ENCODE measurements around the gene DET1. TPM values are rescaled to one million over a fixed set of nuclear protein-coding genes. Genes with fewer than 3 reads are reported as not detected.
"Not testable (repeated sequence)": the region's sequence is repeated elsewhere in the genome, so short reads cannot be mapped to it uniquely, and the experiment has no call there.

The DET1 gene
- total RNA-seq, 1 donor from 2014 or later, result 6.8 TPM

DNA sequence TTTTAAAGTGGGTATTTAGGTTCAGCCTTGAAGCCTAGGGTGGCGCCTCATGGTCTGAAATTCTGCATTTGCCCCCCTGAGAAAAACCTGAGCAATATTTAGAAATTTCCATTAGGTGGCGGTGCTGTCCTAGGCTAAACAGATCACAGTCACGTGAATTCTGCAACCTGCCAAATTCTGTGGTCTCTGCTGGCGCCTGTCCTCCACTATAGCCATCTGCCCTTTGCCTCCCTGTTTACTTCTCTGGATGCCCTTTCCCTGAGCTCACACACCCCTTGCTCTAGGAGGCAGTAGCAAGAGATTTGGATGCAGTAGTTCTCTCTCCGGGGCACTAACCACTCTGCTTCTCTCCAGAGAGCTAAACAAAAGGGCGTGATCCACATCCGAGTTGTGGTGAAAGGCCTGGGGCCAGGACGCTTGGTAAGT lies 69.8 kb downstream of the DET1 start:
- intact Hi-C loops (cut with DNase I), result no loop called here
- peak; percentile 84 for ATAC-seq (ENCODE audit: poor library complexity)
- DNase-seq, result no peak

DNA sequence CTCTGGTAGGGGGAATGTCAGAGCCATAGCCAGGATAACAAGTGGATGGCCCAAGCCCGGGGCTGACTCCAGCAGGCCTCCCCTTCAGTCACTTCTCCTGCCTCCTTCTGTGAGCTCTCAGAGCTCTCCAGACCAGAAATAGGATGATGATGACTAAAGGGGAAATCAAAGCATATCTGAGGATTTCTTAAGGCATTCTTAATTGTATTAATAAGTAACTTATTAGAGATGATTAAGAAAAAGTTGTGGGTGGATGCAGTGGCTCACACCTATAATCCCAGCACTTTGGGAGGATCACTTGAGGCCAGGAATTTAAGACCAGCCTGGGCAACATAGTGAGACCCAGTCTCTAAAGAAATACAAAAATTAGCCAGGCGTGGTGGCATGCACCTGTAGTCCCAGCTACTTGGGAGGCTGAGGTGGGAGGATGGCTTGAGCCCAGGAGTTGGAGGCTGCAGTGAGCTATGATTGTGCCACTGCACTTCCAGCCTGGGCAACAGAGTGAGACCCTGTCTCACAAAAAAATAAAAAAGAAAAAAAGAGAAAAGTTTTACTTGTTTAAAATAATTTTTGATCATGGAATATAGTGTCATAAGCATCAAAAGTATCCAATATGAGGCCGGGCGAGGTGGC lies 72.7 kb downstream of the DET1 start:
- intact Hi-C loops (cut with DNase I); DNase-seq; ATAC-seq (ENCODE audit: poor library complexity): not testable (repeated sequence)

GRCh38 chr15:88472225-88472624 lies 74.3 kb downstream of the DET1 start:
- no peak for ATAC-seq (ENCODE audit: poor library complexity)
- intact Hi-C loops (cut with DNase I), result no loop called here
- no peak for DNase-seq

DNA sequence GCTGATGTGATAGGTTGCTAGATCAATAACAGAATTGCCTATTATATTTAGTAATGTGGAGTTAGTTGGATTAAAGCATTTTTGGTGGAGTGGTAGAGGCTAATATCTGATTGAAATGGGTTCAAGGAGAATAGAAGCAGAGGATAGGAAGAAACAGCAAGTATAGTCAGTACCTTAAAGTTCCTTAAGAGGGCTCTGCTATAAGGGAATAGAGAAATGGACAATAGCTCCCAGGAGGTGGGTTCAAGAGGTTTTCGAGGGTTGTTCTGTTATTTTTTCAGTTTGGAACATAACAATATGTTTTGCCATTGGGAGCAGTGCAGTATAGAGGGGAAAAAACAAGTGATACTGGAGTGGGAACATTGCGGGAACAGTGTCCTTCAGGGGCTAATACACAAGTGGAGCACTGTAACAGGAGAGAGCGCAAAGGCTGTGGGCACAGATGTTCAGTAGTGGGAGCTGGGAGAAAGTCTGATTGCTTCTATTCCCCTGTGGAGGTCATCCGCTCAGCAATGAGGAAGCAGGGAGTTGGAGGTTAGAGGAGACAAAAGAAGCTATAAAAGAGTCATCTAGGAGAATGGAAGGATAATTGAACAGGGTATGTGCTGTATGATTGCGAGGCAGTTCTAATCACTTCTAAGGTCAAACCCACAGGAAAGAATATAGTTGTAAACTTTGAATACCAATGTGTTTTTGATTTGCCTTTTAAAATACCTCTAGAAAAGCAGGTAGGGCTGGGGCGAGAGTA lies 75.7 kb downstream of the DET1 start:
- intact Hi-C loops (cut with DNase I), result no loop called here
- ATAC-seq (ENCODE audit: poor library complexity) (no peak), DNase-seq (no peak)

DNA sequence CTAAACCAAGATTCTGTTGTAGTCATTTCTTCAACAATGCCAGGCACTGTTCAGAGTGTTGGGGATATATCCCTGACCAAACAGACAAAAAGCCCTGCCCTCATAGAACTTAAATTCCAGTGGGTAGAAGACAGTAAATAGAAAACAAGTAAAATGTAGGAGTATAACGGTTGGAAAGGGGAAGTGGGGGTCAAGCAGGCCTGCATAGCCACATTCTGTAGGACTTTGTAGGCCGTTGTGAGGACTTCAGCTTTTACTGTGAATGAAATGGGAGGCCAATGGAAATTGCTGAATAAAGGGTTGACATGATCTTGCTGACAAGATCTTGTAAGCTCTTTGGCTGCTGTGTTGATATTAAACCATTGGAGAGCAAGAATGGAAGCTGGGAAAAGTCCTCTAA lies 77.2 kb downstream of the DET1 start:
- intact Hi-C loops (cut with DNase I), result no loop called here
- ATAC-seq (ENCODE audit: poor library complexity), result no peak
- DNase-seq, result no peak

GRCh38 chr15:88468721-88469120 lies 77.8 kb downstream of the DET1 start:
- DNase-seq; ATAC-seq (ENCODE audit: poor library complexity); intact Hi-C loops (cut with DNase I): not testable (repeated sequence)

GRCh38 chr15:88467935-88468528 lies 78.4 kb downstream of the DET1 start:
- intact Hi-C loops (cut with DNase I), result no loop called here
- ATAC-seq (ENCODE audit: poor library complexity), result no peak

GRCh38 chr15:88467073-88467934 lies 79.2 kb downstream of the DET1 start, which contains the start of the genes MRPL46 and MRPS11:
Gene MRPL46 (minus strand): TSS chr15:88467388. CDS start chr15:88467377, 11 bp downstream.
Gene MRPS11 (plus strand): TSS chr15:88467708. CDS start chr15:88467718, 10 bp downstream.
- intact Hi-C loops (cut with DNase I), result no loop called here
- ATAC-seq (ENCODE audit: poor library complexity), result peak; percentile 98
- DNase-seq, result peak; percentile 93

More at GRCh38 chr15:88467935-88468528, 78.4 kb downstream of the DET1 start:
- DNase-seq, result no peak

DNA sequence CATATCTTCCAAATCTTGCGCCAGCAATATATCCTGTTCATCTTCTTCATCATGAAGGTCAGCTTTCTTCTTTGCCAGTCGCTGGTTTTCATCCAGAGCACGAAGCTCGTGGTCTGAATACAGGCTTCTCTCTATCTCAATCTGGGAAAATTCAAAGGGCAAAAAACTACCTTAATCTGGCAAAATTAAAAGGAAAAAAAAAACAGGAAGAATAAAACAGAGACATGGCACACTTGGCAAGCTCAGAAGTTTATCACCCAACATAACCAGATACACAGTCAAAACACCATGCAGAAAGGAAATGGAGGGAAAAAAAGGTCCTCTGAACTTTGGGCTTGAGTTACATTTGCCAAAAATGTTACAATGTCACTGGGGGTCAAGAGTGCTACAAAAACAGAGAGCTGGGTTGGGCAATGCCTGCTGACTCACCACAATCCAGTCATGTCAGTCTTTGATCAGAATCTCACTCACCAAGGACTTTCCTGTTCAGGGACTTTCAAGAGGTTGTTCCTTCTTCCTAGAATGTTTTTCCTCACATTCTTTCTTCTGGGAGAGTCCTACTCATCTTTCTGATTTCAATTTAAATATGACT lies 80.8 kb downstream of the DET1 start:
- intact Hi-C loops (cut with DNase I), result no loop called here
- no peak for ATAC-seq (ENCODE audit: poor library complexity)
- DNase-seq, result no peak

GRCh38 chr15:88463870-88464532 lies 82.5 kb downstream of the DET1 start:
- intact Hi-C loops (cut with DNase I), result no loop called here
- no peak for DNase-seq
- peak; percentile 28 for ATAC-seq (ENCODE audit: poor library complexity)

Other genes starting within 250 kb of the DET1 start
- gene MRPL46, start 79.3 kb downstream of the DET1 start, total RNA-seq, result 68.5 TPM
- 73.6 TPM for gene MRPS11, start 79.0 kb downstream of the DET1 start, total RNA-seq
- gene AEN, start 74.7 kb upstream of the DET1 start, total RNA-seq, result 10.0 TPM
- gene ISG20, start 92.3 kb upstream of the DET1 start, total RNA-seq, result 2.5 TPM

Measured in Right ventricle myocardium superior (tissue), 1 donor.